OCI-LY1 (cell line): ENCODE measurements around the gene PURA.

Source experiments
- H2AFZ ChIP-seq: fragments of 200-600 bp; sonication (generic), shearing (Covaris generic); 2 replicates; pipeline ENCODE4 v1.6.0; 2014; ENCODE audit warnings: antibody characterized with exemption, mild to moderate bottlenecking, low read length
- H3F3A ChIP-seq: fragments of 200-600 bp; sonication (generic), shearing (Covaris generic); 2 replicates; pipeline ENCODE4 v1.6.0; 2014; ENCODE audit warnings: mild to moderate bottlenecking, antibody characterized with exemption, low read length, moderate library complexity; ENCODE audit not compliant: insufficient read depth
- H3K27ac ChIP-seq: fragments of 200-600 bp; sonication (generic); 2 replicates; pipeline ENCODE4 v1.5.1; 2014; ENCODE audit warnings: low read length, mixed run types, mild to moderate bottlenecking, low read depth; ENCODE audit not compliant: poor library complexity, severe bottlenecking
- H3K27me3 ChIP-seq: fragments of 200-600 bp; sonication (generic); 2 replicates; pipeline ENCODE4 v1.6.0; 2014; ENCODE audit warnings: antibody characterized with exemption, mild to moderate bottlenecking, low read length, moderate library complexity; ENCODE audit not compliant: insufficient read depth
- H3K36me3 ChIP-seq: fragments of 200-600 bp; sonication (generic); 2 replicates; pipeline ENCODE4 v1.6.1; 2014; ENCODE audit warnings: mild to moderate bottlenecking, antibody characterized with exemption, low read length, moderate library complexity, mixed read lengths; ENCODE audit not compliant: insufficient read depth
- H3K4me1 ChIP-seq: fragments of 200-600 bp; sonication (generic); 2 replicates; pipeline ENCODE4 v1.5.1; 2014; ENCODE audit warnings: mild to moderate bottlenecking, low read length, moderate library complexity; ENCODE audit not compliant: insufficient read depth, severe bottlenecking
- H3K4me2 ChIP-seq: fragments of 200-600 bp; sonication (generic), shearing (Covaris generic); 2 replicates; pipeline ENCODE4 v1.6.1; 2014; ENCODE audit warnings: low read length
- H3K4me3 ChIP-seq: fragments of 200-600 bp; sonication (generic); 2 replicates; pipeline ENCODE4 v1.5.1; 2014; ENCODE audit warnings: low read length, low read depth, mild to moderate bottlenecking, mixed read lengths; ENCODE audit not compliant: poor library complexity, severe bottlenecking
- H3K79me2 ChIP-seq: fragments of 200-600 bp; shearing (Covaris generic); 2 replicates; pipeline ENCODE4 v1.6.1; 2016; ENCODE audit warnings: mixed run types, low read length, mixed read lengths; ENCODE audit not compliant: insufficient read depth
- H3K9ac ChIP-seq: fragments of 200-600 bp; sonication (generic), shearing (Covaris generic); 2 replicates; pipeline ENCODE4 v1.6.1; 2014; ENCODE audit warnings: mild to moderate bottlenecking, low read length, mixed read lengths
- H3K9me2 ChIP-seq: fragments of 200-600 bp; sonication (generic), shearing (Covaris generic); 2 replicates; pipeline ENCODE4 v1.6.1; 2014; ENCODE audit warnings: low read depth, mild to moderate bottlenecking, low read length, mixed read lengths
- H3K9me3 ChIP-seq: fragments of 200-600 bp; shearing (Covaris generic); 2 replicates; pipeline ENCODE4 v1.6.1; 2014; ENCODE audit warnings: low read length, mixed read lengths
- H4K20me1 ChIP-seq: fragments of 200-600 bp; sonication (generic), shearing (Covaris generic); 2 replicates; pipeline ENCODE4 v1.6.0; 2016; ENCODE audit warnings: mild to moderate bottlenecking, low read length; ENCODE audit not compliant: insufficient read depth
- CTCF ChIP-seq: fragments of 200-600 bp; sonication (generic), shearing (Covaris generic); IDR thresholded peaks from 2 replicates; pipeline ENCODE4 v1.5.1; 2017; ENCODE audit warnings: mild to moderate bottlenecking, antibody characterized with exemption, low read length, moderate library complexity, mixed read lengths
- EZH2 ChIP-seq: fragments of 200-600 bp; sonication (generic), shearing (Covaris generic); IDR thresholded peaks from 2 replicates; pipeline ENCODE4 v1.8.0; 2017; ENCODE audit warnings: borderline replicate concordance, mixed run types, mild to moderate bottlenecking, antibody characterized with exemption, low read length, moderate library complexity, mixed read lengths

The PURA gene

GRCh38 chr5:140090251-140090650 lies 23.7 kb upstream of the PURA start:
- no peaks in the 10 kb centered on the region; the same call in 1 of the 2 replicates for H3K36me3 ChIP-seq
- TF ChIP-seq EZH2 (no peak), CTCF (no peak)
- H3K9me3 ChIP-seq = peaks cover 9% of the 10 kb centered on the region
- H3K9ac ChIP-seq = no peak overlapping the region
- H3F3A ChIP-seq = no peaks in the 10 kb centered on the region
- no peaks in the 10 kb centered on the region for H4K20me1 ChIP-seq
- H3K27me3 ChIP-seq = no peaks in the 10 kb centered on the region
- no peak overlapping the region for H3K4me3 ChIP-seq
- H3K4me2 ChIP-seq = no peak overlapping the region
- no peak overlapping the region for H2AFZ ChIP-seq
- no peak overlapping the region for H3K27ac ChIP-seq
- no peaks in the 10 kb centered on the region for H3K79me2 ChIP-seq
- H3K4me1 ChIP-seq = no peaks in the 10 kb centered on the region
- no peaks in the 10 kb centered on the region for H3K9me2 ChIP-seq

GRCh38 chr5:140093179-140093578 lies 20.7 kb upstream of the PURA start:
- Histone ChIP-seq H2AFZ (no peak overlapping the region), H3K9me2 (no peaks in the 10 kb centered on the region), H3K4me2 (no peak overlapping the region), H3K9me3 (peaks cover 9% of the 10 kb centered on the region), H3K4me3 (no peak overlapping the region), H3K4me1 (no peaks in the 10 kb centered on the region), H3K27ac (no peak overlapping the region), H3K79me2 (no peaks in the 10 kb centered on the region), H3K9ac (no peak overlapping the region), H3K27me3 (no peaks in the 10 kb centered on the region), H3F3A (no peaks in the 10 kb centered on the region), H4K20me1 (no peaks in the 10 kb centered on the region), H3K36me3 (no peaks in the 10 kb centered on the region; the same call in 1 of the 2 replicates)
- TF ChIP-seq CTCF = no peak
- TF ChIP-seq EZH2 = no peak

GRCh38 chr5:140093866-140094265 lies 20.0 kb upstream of the PURA start:
- TF ChIP-seq CTCF (no peak), EZH2 (no peak)
- H3K27me3 ChIP-seq = no peaks in the 10 kb centered on the region
- no peak overlapping the region for H3K27ac ChIP-seq
- H3K9ac ChIP-seq = no peak overlapping the region
- H3F3A ChIP-seq = no peaks in the 10 kb centered on the region
- H3K9me2 ChIP-seq = no peaks in the 10 kb centered on the region
- no peaks in the 10 kb centered on the region for H3K79me2 ChIP-seq
- peaks cover 9% of the 10 kb centered on the region for H3K9me3 ChIP-seq
- no peaks in the 10 kb centered on the region for H3K4me1 ChIP-seq
- H3K4me2 ChIP-seq = no peak overlapping the region
- H2AFZ ChIP-seq = no peak overlapping the region
- no peaks in the 10 kb centered on the region; the same call in 1 of the 2 replicates for H3K36me3 ChIP-seq
- no peak overlapping the region for H3K4me3 ChIP-seq
- H4K20me1 ChIP-seq = no peaks in the 10 kb centered on the region
